ENCODE results near the gene UBE2QL1.

The UBE2QL1 gene

DNA sequence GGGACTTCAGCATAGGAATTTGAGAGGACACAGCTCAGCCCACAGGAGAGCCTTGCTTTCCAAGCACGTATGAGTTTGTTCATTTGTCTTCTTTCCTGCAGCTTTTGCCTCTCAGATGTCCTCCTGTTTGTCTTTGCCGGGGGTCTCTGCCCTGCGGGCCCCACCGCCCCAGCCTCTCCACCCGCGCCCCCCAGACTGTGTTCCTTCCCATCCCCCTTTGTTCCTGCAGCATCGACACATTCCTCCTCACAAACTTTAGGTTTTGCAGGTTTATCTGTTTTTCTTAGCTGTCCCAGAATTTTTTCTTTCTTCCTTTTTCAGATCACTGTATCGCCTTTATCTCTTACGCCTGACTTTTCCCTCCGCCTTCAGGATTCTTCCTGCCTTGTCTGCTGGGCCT lies 18.9 kb downstream of the UBE2QL1 start:
- TF ChIP-seq, protein P1, sequence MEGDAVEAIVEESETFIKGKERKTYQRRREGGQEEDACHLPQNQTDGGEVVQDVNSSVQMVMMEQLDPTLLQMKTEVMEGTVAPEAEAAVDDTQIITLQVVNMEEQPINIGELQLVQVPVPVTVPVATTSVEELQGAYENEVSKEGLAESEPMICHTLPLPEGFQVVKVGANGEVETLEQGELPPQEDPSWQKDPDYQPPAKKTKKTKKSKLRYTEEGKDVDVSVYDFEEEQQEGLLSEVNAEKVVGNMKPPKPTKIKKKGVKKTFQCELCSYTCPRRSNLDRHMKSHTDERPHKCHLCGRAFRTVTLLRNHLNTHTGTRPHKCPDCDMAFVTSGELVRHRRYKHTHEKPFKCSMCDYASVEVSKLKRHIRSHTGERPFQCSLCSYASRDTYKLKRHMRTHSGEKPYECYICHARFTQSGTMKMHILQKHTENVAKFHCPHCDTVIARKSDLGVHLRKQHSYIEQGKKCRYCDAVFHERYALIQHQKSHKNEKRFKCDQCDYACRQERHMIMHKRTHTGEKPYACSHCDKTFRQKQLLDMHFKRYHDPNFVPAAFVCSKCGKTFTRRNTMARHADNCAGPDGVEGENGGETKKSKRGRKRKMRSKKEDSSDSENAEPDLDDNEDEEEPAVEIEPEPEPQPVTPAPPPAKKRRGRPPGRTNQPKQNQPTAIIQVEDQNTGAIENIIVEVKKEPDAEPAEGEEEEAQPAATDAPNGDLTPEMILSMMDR (IDR thresholded peaks at IDR 0.05; ENCODE audit: borderline replicate concordance, insufficient read depth, low read depth, low read length) = no peak
- H3K4me3 ChIP-seq (ENCODE audit: low read depth, low read length) = no peak overlapping the region

DNA sequence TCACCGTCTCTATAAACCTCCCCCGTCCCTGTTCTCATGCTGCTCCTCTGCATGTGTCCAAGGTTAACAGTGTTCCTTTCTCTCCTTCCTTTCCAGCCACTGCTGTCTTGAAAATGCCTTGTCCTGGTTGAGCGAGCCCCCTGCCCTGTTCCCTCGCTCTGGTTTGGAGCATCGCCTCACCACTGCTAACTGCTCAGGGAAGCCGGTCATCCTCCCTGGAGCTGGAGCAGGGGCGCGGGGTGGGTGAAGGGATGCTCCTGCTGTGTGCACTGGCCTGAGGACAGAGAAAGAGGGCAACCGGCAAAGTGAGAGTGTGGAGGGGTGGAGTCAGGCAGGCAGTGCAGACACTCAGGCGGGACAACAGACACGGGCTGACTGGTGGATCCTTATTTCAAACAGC lies 19.4 kb downstream of the UBE2QL1 start:
- no peak overlapping the region for H3K4me3 ChIP-seq (ENCODE audit: low read depth, low read length)
- TF ChIP-seq, protein P1 (IDR thresholded peaks at IDR 0.05; ENCODE audit: borderline replicate concordance, insufficient read depth, low read depth, low read length) = no peak

DNA sequence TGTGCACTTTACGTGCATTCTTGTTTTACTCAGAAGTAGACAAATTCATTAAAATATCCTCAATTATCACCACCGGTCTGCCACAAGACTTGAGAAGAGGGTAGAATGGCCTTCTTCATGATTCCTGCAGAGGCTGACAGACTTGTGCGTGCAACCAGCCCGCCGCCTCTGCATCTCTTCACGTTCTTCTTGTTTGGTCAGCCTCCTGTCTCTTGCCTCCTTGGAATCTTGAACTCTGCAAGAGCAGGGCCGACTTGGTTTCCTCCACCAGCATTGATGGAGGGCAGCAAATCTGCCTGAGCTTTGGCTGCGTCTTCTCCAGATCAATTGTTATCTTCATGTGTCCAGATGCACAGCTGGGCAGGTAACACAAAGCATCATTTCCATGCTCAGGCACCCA lies 20.2 kb downstream of the UBE2QL1 start:
- no peak overlapping the region for H3K4me3 ChIP-seq (ENCODE audit: low read depth, low read length)
- TF ChIP-seq, protein P1 (IDR thresholded peaks at IDR 0.05; ENCODE audit: borderline replicate concordance, insufficient read depth, low read depth, low read length) = no peak

DNA sequence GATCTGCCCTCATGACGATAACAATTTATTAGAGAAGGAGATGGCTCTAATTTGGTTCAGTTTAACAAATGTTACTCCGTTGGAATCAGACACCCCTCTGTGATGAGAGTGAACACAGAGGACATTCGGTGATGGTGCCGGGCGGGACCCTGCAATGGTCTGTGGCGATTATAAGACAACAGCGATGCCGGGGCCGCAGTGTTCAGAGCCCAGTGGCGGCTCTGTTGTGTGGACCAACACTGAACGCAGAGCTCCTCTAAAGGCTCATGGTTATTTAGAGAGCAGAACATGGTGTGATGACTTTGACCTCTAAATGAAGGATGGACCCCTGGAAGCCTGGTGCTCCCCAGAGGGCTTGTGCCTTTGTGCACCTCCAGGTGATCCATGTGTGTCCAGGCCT lies 21.2 kb downstream of the UBE2QL1 start:
- H3K4me3 ChIP-seq (ENCODE audit: low read depth, low read length) = no peak overlapping the region
- TF ChIP-seq, protein P1 (IDR thresholded peaks at IDR 0.05; ENCODE audit: borderline replicate concordance, insufficient read depth, low read depth, low read length) = no peak

DNA sequence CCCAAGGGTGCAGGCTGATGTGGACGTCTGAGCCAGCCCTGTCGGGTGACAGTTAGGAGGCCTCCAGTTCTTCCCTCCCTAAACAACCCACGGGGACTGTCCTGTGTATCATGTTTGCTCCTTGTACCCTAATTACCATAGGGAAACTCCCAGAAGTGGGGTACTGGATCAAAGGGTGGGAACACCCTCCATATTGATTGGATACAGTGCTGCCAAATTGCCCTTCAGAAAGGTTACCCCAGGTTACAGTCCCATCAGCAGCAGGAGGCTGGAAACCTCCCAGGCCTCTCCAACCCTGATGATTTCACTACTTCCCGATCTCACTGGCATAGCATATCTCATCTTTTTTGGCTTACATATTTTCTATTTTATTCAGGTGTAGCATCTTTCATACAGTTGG lies 22.0 kb downstream of the UBE2QL1 start:
- no peak overlapping the region for H3K4me3 ChIP-seq (ENCODE audit: low read depth, low read length)
- TF ChIP-seq, protein P1 (IDR thresholded peaks at IDR 0.05; ENCODE audit: borderline replicate concordance, insufficient read depth, low read depth, low read length) = no peak

DNA sequence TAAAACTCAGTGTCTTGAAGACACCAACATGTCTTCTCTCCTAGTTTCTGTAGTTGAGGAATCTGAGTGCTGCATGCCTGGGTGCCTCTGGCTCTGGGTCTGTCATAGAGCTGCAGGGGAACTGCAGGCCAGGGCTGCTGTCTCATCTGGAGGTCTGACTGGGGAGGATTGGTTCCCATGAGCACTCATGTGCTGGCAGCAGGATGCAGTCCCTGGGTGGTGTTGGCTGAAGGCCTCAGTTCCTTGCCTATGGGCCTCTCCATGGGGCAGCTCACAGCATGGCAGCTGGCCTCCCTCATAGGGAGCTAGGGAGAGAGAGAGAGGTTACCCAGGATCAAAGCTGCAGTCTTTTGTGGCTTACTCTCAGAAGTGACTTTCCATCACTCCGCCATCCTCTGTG lies 22.6 kb downstream of the UBE2QL1 start:
- H3K4me3 ChIP-seq (ENCODE audit: low read depth, low read length) = no peak overlapping the region
- TF ChIP-seq, protein P1 (IDR thresholded peaks at IDR 0.05; ENCODE audit: borderline replicate concordance, insufficient read depth, low read depth, low read length) = no peak

DNA sequence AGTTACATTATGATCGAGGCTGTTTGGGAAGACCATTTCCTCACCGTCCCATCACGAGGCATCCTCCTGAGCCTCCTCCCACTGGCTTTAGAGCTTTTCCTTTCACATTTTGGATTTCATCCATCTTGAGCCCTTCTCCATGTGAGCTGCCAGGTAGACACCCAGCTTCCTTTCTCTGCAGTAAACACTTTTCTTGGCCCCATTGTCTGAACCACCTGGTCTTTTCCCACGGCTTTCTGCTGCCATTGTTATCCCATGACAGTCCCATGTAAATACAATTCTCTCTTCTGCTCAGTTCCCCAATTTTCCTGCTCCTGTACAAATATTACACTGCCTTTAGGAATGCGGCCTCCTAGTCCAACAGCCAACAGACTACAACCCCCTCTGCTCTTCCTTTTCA lies 24.1 kb downstream of the UBE2QL1 start:
- TF ChIP-seq, protein P1 (IDR thresholded peaks at IDR 0.05; ENCODE audit: borderline replicate concordance, insufficient read depth, low read depth, low read length) = no peak
- no peak overlapping the region for H3K4me3 ChIP-seq (ENCODE audit: low read depth, low read length)

Measured in GM12875 (cell line).